Fibroblast of upper back skin (primary cell): Measurements from ENCODE around the gene NME4.
"Not testable (repeated sequence)": the region's sequence is repeated elsewhere in the genome, so short reads cannot be mapped to it uniquely, and the experiment has no call there.

Experiments
- DNase-seq: peaks from one replicate; pipeline ENCODE4 v3.0.0-alpha.2; 2013

Gene NME4

DNA sequence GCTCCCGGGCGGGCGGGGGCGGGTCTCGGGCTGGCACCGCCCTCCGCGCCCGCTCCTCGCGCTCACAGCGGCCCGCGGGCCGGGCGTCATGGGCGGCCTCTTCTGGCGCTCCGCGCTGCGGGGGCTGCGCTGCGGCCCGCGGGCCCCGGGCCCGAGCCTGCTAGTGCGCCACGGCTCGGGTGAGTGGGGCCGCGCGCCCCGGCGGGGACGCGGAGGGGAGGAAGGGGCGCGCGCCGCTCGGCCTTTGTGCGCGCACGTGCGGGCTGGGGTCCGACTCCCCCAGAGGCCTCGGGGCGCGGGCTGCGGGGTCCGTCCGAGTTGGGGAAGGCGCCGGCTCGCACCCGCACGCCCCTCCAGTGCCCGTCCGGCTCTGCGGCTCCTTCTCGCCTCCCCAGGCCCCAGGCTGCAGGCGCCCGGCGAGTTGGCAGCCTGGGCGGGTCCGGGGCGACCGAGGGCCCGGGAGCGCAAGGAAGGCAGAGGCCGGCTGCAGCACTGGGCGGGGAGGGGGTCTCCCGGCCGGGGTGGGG lies at the start of gene NME4:
Gene NME4, plus strand, starts transcription at position 65 of the 527 bp plus-strand sequence. Its CDS starts 24 bp downstream, at position 89.
- peak; percentile 19 for DNase-seq

DNA sequence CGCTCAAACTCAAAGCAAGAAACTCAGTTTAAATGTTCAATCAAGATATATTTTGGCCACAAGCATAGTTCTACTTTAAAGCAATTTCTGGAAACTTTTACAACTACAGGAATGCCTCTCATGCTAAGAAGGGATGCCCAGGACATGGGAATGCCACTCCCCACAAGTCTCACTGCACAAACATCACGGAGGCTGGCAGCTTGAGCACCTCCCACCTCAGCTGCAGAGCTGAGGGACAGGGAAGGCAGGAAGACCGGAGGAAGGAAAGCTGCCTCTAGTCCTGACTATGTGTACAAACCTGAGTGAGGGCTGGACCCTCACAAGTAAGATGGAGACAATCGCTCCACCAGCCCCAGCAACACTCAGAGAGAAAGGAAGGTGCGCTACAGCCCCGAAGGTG lies 49.8 kb upstream of the NME4 start:
- DNase-seq, result no peak

DNA sequence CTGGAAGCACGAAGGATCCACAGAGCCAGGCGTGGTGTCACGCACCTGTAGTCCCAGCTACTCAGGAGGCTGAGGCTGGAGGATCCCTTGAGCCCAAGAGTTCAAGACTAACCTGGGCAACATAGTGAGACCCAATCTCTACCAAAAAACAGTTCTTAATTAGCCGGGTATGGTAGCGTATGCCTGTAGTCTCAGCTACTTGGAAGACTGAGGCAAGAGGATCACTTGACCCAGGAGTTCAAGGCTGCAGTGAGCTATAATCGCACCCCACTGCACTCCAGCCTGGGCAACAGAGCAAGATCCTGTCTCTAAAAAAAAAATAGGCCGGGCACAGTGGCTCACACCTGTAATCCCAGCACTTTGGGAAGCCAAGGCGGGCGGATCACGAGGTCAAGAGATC lies 48.5 kb upstream of the NME4 start:
- not testable (repeated sequence) for DNase-seq

DNA sequence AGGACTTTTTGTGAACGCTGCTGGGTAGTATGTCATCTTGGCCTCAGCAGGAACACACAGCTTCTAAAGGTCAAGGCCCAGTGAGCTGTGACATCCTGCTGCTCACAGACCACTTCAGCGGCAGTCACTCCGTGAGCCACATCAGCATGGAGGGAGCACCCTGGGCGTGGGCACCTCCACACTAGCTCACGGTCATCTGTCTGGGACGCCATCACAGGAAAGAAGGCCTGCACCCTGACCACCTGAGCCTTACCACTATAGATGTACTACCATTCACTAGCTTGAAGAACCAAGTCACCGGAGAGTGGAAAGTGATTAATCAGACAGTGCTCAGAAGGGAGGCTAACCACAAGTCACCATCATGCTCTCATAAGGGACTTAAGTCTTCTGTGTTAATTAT lies 47.8 kb upstream of the NME4 start:
- no peak for DNase-seq

DNA sequence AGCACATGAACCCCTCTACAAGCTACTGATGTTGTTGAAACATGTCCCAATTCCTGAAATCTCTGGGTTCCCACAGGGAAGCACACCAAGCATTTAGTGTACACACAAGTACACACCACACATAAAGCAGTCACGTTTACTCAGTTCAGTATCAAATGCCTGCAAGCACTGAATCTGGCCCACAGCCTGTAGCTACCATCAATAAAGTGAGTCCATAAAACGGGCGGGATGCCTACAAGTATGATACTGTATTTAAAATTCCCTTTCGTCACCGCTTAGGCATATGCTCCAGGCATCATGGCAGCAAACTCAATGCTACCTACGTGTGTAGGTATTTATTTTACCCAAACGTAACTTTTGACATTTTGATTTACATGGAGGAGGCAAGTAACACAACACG lies 46.8 kb upstream of the NME4 start:
- DNase-seq, result no peak

DNA sequence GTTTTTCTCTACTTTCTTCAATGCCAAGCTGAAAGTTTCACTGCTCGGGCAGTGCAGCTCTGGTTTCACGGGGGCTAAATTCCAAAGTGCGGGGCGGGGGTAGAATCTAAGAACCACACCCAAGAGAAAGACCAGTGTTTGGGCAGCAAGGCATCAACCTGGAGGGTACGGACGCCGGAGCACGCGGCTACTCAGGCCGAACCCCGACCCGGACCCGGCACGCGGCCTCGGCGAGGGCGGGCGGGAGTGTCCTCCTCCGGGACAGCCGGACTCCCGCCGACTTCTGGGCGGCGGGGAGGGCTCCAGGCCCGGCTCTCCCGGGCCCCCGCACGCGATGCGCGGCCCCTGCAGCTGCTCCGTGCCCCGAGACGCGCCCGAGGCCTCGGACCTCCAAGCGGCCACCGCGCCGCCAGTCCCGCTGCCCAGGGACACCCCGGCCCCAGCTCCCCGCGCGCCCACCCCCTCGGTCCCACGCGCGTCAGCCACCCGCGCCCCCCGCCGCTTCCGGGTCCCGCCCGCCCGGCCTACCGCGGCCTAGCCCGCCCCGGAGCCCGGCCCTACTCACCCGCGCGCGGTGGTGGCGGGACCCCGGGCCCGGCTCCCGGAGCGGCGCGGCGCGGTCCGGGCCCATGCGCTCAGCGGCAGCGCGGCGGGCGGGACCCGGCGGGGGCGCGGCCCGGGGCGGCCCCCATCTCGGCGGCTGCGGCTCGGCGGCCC lies 45.0 kb upstream of the NME4 start:
- DNase-seq, result no peak

DNA sequence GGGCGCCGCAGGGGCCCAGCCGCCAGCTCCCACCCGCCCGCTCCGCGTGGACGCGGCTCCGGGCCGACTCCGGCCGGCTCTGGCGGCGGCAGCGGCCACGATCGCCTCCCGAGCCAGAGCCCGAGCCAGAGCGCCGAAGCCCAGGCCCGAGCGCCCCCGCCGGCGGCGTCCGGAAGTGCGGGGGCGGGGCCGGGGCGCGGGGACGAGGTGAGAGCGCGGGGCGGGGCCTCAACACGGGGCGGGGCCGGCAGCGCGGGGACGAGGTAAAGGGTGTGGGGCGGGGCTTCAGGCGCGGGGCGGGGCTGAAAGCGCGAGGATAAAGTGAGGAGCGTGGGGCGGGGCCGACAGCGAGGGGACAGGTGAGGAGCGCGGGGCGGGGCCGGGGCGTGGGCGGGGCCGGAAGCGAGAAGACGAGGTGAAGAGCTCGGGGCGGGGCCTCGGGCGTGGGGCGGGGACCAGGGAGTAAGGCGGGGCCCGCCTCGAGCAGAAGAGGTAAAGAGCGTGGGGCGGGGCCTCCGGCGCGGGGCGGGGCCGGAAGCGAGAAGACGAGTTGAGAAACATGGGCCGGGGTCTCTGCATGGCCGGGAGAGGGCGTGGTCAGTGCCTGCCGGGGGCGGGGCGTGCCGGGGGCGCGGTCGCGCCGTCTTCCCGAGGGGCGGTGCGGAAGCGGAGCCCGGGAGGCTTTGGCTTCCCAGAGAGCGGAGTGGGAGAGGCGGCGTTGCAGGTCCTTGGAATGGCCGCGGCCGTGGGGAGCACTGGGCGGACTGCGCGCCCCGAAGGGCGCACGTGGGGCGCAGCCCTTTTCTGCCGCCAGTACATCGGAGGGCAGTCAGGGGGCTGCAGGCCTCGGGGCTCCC lies 44.2 kb upstream of the NME4 start, which contains the start of gene AXIN1:
Gene AXIN1, minus strand, starts transcription at position 177 of the 857 bp plus-strand sequence. CDS start 5,698 bp downstream, outside the sequence.
- DNase-seq, result peak; percentile 93

DNA sequence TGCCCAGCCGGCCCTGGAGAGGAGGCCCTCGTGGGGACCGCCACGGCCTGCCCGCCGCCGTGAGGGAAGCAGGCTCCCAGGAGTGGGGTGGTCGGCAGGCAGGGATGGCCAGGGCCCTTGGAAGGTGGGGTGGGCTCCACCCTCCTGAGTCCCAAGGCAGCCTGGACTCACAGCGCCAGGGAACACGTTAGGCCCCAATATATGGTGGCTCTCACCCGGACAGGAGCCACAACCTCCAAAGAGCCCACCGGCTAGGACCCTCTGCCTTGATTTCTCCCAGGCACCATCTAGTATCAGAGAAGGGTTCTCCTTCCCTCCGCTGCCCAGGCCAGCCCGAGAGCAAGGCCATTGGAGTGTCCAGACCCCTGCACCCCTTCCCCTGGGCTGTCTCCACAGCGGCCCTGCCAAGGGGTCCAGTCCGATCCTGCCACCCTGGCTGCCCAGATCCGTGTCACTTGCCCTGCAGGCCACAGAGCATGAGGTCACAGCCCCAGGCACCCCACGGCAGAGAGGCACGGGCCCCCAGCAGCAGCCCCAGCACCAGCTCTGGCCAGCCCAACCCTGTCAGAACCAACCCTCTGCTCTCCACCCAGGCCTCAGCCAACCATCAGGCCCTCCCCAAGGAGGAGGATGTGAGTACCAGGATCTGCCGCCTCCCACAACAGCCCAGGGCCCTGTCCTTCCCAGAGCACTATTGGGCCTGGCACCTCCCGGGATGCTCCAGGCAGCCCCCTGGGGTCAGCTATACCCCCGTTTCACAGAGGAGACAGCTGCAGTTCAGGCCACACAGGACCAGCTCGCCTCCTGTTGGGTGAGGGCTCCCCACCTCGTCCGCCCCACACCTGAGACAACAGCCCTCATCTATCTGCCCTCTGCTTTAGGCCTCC lies 43.4 kb upstream of the NME4 start:
- no peak for DNase-seq

DNA sequence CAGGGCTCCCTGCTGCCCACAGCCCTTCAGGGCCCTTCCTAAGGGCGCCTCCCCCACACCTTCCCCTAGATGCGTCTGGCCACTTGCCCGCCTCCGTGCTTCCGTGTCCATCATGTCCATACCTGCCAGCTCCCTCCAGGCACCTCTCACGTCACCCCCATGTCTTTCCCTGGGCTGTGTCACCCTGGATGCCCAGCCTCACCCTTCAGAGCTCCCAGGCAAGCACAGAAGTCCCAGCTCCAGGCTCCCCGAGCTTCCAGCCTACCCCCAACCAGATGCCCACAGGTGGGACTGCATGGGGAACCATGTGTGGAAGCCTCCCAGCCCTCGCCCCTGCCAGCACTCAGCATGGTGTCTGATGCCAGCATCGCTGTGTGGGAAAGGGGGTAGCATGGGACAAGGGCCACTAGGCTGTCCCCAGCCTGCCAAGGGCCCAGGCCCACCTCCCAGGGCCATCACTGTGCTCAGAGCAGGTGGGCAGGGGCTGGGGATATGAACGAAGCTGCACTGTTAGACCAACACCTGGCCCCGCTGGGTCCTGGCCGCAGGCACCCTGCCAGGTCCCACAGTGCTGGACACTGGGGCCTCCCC lies 42.6 kb upstream of the NME4 start:
- DNase-seq, result no peak

DNA sequence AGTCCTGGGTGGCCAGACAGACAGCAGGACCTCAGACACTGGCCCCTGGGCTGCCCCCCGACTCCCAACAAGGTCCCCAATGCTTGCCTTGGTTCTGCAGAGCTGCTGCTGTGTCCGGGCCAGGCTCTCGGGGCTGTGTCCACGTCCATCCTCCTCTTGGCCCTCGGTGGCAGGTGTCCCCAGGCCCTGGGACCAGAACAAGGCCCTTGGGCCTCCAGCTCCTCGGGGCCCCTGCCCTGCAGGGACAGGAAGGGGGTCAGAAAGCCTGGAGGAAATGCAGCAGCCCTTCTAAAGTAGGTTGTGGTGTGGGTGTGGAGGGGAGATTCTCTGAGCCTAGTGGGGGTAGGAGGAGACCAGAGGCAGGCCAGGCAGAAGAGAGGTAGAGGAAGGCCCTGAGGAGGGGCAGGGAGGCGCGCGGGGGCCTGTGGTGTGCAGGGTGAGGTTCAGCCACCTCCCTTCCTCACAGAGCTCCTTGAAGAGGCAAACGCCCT lies 42.0 kb upstream of the NME4 start:
- DNase-seq, result no peak

DNA sequence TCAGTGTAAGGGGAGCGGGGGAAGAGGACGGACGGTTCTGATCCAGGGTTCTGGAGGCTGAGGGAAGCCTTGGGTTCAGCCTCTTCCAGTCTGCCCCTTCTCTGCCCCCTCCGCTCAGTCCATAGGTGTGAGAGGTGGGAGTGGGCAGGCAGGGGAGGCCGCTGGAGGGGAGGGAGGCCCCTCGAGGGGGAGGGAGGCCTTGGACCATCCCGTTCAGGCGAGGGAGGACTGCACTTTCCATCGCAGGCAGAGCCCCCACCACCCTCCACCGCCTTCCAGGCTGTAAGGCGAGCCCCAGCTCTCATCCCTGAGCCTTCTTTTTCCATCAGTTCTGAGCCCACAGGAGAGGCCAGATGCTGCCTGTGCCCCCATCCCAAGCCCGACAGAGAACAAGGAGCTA lies 40.3 kb upstream of the NME4 start:
- no peak for DNase-seq

DNA sequence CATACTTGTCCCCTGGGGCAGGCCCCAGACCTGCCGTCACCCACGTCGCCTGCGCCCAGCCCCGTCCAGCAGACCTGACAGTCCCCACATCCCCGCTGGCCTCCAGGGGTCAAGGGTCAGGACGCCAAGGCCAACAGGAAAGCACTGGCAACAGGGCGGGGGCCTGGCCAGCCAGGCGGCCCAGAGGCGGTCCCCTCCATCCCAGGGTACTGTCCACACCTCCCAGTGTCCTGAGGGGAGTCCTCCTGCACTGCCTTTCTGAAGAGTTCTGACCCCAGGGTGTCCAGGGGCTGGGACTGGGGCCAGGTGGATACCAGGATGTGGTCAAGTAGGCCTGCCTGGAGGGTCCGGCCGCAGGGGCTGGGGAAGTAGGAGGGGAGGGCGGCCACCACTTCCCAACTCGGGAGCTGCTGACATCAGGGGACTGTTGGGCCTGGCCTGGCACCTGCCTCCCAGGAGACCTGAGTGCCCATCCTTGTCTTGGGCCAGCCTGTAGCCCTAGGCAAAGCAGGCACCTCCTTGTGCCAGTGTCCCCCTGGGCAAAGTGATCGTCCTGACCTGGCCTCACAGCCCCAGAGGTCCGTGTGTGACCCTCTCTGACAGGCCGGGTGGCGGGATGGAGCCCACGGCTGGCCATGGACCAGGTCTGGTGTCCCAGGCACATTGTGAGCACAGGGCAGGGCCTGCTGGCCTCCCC lies 37.8 kb upstream of the NME4 start:
- no peak for DNase-seq

DNA sequence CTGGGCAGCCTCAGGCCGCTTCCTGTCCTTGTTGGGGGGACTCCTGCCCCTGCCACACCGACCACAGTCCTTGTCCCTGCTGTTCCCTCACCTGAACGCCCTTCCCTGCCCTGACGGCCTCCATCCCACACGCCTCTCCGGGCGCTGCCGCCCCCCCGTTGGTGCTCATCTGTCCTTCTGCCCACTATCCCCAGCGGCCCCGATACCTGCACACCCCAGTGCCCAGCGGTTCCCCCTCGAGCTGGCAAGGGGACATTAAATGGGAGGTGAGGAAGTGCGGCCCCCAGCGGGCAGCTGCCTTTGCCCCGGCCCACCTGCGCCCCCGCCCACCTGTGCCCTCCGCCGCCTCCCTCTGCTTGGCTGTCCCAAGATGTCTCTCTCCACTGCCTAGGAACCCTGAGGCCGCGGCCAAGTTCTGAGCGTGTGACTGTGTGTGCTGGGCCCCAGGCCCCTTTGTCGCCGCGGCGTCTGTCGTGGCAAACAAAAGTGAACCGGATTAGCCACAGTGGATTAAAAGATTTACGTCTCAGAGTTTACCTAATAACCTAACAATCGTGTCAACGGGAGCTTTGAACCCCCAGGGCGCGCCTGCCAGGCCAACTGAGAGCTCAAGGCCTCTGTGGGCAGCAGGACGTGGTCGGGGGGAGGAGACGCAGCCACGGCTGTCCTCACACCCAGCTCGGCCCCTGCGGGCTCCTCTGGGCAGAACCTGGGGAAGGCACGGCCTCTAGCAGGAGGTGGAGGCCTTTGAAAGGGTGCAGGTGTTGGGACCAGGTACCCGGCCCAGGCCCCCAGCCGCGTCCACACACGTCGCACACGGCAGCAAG lies 36.9 kb upstream of the NME4 start:
- DNase-seq, result no peak

DNA sequence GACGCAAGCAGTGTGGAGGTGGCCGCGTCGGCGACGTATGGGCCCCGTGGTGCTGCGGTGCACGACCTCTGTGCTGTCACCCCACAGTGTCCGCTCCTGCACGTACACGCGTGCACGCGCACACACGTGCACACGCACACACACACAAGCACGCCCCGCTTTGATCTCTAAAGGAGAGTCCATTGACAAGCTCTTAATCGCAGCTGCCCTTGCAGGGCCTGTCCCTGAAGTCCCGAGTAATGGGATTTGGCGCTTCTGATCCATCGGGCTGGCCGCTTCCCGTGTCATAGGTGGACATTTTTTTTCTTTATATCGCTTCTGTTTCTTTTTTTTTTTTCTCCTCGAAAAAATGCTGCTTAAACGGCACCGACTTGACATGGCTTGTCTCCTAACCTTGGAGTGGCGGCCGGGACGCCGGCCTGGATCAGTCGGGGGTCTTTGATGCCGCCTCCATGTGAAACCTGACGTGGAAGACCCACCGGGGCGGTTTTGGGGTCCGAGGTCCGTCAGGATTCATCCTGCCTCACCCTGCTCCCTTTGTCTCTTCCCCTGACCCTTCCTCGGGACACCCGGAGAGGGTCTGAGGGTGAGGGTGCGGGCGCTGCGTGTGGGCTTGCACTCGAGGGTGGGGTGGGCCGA lies 36.2 kb upstream of the NME4 start:
- DNase-seq, result no peak

DNA sequence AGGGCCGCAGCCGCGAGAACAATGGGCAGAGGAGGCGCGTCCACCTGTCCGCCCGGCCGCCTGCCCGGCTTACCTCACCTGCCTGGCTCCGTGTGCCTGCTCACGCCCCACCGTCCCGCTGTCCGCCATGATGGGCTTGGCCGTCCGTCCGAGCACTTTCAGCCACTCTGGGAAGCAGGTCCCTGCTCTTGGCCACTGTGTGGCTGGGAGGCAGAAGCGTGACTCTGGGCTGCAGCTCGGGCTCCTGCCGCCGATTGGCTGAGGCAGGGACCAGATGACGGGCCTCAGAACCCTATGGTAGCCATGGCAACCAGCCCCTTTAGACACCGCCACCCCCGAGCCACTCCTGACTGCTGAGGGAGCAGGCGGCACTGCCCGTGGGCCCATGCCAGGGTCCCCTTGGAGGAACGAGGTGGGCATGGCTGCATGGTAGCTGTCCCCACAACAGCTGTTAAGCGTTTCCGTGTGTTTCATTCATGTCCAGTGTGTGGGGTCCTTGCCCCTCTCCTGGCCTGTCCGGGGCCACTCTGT lies 35.6 kb upstream of the NME4 start:
- no peak for DNase-seq

DNA sequence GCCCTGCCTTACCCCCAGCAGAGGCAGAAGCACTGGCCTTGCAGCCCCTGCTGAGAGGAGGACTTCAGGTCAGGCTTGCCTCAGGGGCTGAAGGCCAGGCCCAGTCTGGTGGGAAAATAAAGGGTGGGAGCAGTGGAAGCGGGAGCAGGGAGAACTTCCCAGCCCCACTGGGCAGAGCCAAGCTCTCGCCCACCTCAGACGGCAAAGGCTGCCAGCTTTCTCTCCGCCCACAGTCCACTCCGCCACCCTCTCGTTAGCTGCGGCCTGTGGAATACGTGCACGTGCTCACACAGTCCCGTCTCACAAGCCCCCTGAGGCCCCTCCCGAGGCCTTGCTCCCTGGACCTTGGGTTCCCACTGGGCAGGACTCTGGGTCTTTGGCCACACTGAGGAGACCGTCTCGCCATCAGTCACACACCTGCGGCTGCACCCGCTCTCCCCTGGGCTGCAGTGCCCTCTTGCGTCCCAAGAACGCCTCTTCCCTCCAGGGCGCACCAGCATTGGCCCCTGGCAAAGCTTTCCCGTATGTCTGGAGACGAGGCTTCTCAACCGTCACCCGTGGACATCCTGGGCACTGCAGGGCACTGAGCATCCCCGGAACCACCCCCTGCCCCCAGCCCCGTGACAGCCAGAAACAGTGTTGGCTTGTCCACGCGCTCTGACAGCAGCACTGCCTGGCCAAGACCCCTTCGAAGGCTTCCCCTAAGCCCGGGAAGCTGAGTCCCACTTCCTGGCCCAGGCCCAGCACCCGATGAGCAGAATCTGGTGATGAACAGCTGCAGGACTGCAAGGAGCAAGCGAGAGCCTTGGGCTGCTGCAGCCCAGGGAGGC lies 34.9 kb upstream of the NME4 start:
- DNase-seq, result peak; percentile 62

DNA sequence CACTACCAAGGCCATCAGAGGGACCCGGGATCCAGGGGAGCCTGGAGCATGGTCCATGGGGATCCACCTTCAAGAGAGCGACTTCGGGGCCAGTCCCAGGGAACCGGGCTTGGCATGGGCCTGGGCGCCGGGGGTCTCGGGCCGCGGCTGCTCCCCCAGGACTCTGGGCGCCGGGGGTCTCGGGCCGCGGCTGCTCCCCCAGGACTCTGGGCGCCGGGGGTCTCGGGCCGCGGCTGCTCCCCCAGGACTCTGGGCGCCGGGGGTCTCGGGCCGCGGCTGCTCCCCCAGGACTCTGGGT lies 34.3 kb upstream of the NME4 start:
- not testable (repeated sequence) for DNase-seq

DNA sequence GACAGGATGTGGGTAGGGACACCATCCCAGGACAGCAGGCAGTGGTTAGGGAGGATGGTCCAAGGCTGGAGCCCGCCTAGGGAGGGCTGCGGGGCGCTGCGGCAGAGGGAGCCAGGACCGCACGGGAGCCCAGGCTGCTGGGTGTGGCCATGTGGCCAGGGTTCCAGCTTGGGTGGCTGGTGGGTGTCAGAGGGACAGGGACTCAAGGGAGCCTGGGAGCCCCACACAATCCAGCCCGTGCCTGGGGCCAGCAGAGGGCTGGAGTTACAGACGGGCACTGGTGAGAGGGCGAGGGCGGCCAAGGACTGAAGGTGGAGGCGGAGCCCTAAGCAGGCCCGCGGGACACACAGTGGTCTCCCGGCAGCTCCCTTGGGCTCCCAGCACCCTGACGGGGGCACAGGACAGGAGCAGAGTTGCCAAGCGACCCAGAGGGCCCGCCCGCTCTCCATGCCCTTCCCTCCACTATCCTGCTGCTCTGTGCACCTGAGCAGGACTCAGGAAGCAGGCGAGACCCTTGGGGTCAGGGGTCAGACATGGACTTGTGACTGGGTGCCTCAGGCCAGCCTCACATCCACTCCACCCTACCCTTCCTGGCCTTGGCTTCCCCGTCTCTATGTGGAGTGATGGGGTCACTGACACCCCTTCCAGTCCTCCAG lies 33.8 kb upstream of the NME4 start:
- no peak for DNase-seq
